MM.1S (cell line): ENCODE measurements around the gene PCNT.

Experiments used
- DNase-seq: peaks from one replicate; pipeline ENCODE4 v3.0.0-alpha.2; 2015
- H2AFZ ChIP-seq: fragments of 300-600 bp; sonication (generic); 2 replicates; pipeline ENCODE4 v1.6.0; 2016; ENCODE audit warnings: antibody characterized with exemption, low read length
- H3F3A ChIP-seq: fragments of 300-600 bp; sonication (generic); 2 replicates; pipeline ENCODE4 v1.6.1; 2016; ENCODE audit warnings: mild to moderate bottlenecking, antibody characterized with exemption, low read length, moderate library complexity, mixed read lengths; ENCODE audit not compliant: insufficient read depth
- H3K27ac ChIP-seq: fragments of 300-600 bp; sonication (generic); 2 replicates; pipeline ENCODE4 v1.5.1; 2016; ENCODE audit warnings: mild to moderate bottlenecking, low read length
- H3K27me3 ChIP-seq: fragments of 300-600 bp; sonication (generic); replicated peaks from 2 replicates; pipeline ENCODE4 v1.6.0; 2016; ENCODE audit warnings: low read length; ENCODE audit not compliant: insufficient read depth
- H3K36me3 ChIP-seq: fragments of 300-600 bp; sonication (generic); replicated peaks from 2 replicates; pipeline ENCODE4 v1.6.1; 2016; ENCODE audit warnings: mild to moderate bottlenecking, low read length, mixed read lengths; ENCODE audit not compliant: insufficient read depth
- H3K4me1 ChIP-seq: fragments of 300-600 bp; sonication (generic); 2 replicates; pipeline ENCODE4 v1.6.1; 2016; ENCODE audit warnings: low read length, mixed read lengths
- H3K4me2 ChIP-seq: fragments of 300-600 bp; sonication (generic); 2 replicates; pipeline ENCODE4 v1.6.0; 2016; ENCODE audit warnings: low read depth, low read length
- H3K4me3 ChIP-seq: fragments of 300-600 bp; sonication (generic); 2 replicates; pipeline ENCODE4 v1.5.1; 2016; ENCODE audit warnings: low read length, mixed read lengths
- H3K79me2 ChIP-seq: fragments of 300-600 bp; sonication (generic); 2 replicates; pipeline ENCODE4 v1.6.1; 2016; ENCODE audit warnings: mixed run types, low read length, mixed read lengths
- H3K9ac ChIP-seq: fragments of 300-600 bp; sonication (generic); 2 replicates; pipeline ENCODE4 v1.6.1; 2016; ENCODE audit warnings: low read length, mixed read lengths
- H3K9me2 ChIP-seq: fragments of 300-600 bp; sonication (generic); replicated peaks from 2 replicates; pipeline ENCODE4 v1.6.1; 2016; ENCODE audit warnings: mild to moderate bottlenecking, low read length, mixed read lengths; ENCODE audit not compliant: insufficient read depth
- H3K9me3 ChIP-seq: fragments of 300-600 bp; sonication (generic); replicated peaks from 2 replicates; pipeline ENCODE4 v1.6.1; 2016; ENCODE audit warnings: mild to moderate bottlenecking, low read length, mixed read lengths; ENCODE audit not compliant: insufficient read depth
- H4K20me1 ChIP-seq: fragments of 300-600 bp; sonication (generic); 2 replicates; pipeline ENCODE4 v1.6.1; 2016; ENCODE audit warnings: mild to moderate bottlenecking, low read length, moderate library complexity, mixed read lengths; ENCODE audit not compliant: insufficient read depth
- CTCF ChIP-seq: fragments of 300-600 bp; sonication (generic); IDR thresholded peaks from 2 replicates; pipeline ENCODE4 v1.5.1; 2016; ENCODE audit warnings: antibody characterized with exemption, low read length, mixed read lengths
- EZH2 ChIP-seq: fragments of 300-600 bp; sonication (generic); optimal IDR thresholded peaks from 2 replicates; pipeline ENCODE3; 2017; ENCODE audit warnings: low read depth, mild to moderate bottlenecking, antibody characterized with exemption, low read length, mixed read lengths
- EZH2phosphoT487 ChIP-seq: fragments of 300-600 bp; sonication (generic); IDR thresholded peaks from 2 replicates; pipeline ENCODE4 v1.6.1; 2018; ENCODE audit warnings: antibody characterized with exemption, low read length

PCNT gene

GRCh38 chr21:46385846-46386733 is 62.1 kb downstream of the PCNT start:
- no peaks in the 10 kb centered on the region for H3K9me2 ChIP-seq
- no peak overlapping the region for H3K27ac ChIP-seq
- no peaks in the 10 kb centered on the region for H3K27me3 ChIP-seq
- H2AFZ ChIP-seq = no peak overlapping the region
- no peak overlapping the region for H3K9ac ChIP-seq
- DNase-seq = no peak
- peaks cover 43% of the 10 kb centered on the region for H3K79me2 ChIP-seq
- no peak overlapping the region for H3K4me3 ChIP-seq
- TF ChIP-seq EZH2 (no peak), CTCF (no peak), EZH2phosphoT487 (no peak)
- H3F3A ChIP-seq = no peaks in the 10 kb centered on the region
- peaks cover 5% of the 10 kb centered on the region; the same call in 1 of the 2 replicates for H3K36me3 ChIP-seq
- no peaks in the 10 kb centered on the region for H3K4me1 ChIP-seq
- no peaks in the 10 kb centered on the region for H3K9me3 ChIP-seq
- no peak overlapping the region for H3K4me2 ChIP-seq
- H4K20me1 ChIP-seq = no peaks in the 10 kb centered on the region

- H3K4me2 ChIP-seq = no peak overlapping the region
- no peaks in the 10 kb centered on the region for H3K4me1 ChIP-seq
- no peak overlapping the region for H3K4me3 ChIP-seq
- no peak overlapping the region for H2AFZ ChIP-seq
- no peak for DNase-seq
- no peaks in the 10 kb centered on the region for H3K9me2 ChIP-seq
- peaks cover 37% of the 10 kb centered on the region for H3K79me2 ChIP-seq
- no peaks in the 10 kb centered on the region for H3K9me3 ChIP-seq
- TF ChIP-seq EZH2 (no peak), CTCF (no peak), EZH2phosphoT487 (no peak)
- H3K27ac ChIP-seq = no peak overlapping the region
- no peaks in the 10 kb centered on the region for H3F3A ChIP-seq
- H4K20me1 ChIP-seq = no peaks in the 10 kb centered on the region
- H3K27me3 ChIP-seq = no peaks in the 10 kb centered on the region
- peaks cover 5% of the 10 kb centered on the region; the same call in 1 of the 2 replicates for H3K36me3 ChIP-seq
- no peak overlapping the region for H3K9ac ChIP-seq
Observed at GRCh38 chr21:46386734-46387088, 62.8 kb downstream of the PCNT start.

- Histone ChIP-seq H3K4me2 (no peak overlapping the region), H4K20me1 (no peaks in the 10 kb centered on the region), H3K4me3 (no peak overlapping the region), H3K4me1 (no peaks in the 10 kb centered on the region), H3F3A (no peaks in the 10 kb centered on the region), H3K27me3 (no peaks in the 10 kb centered on the region), H3K9ac (no peak overlapping the region), H3K9me3 (no peaks in the 10 kb centered on the region), H3K27ac (no peak overlapping the region), H3K36me3 (peaks cover 5% of the 10 kb centered on the region; the same call in 1 of the 2 replicates), H2AFZ (no peak overlapping the region), H3K79me2 (peaks cover 31% of the 10 kb centered on the region), H3K9me2 (no peaks in the 10 kb centered on the region)
- TF ChIP-seq EZH2phosphoT487 = no peak
- no peak for TF ChIP-seq CTCF
- TF ChIP-seq EZH2 = no peak
- no peak for DNase-seq
Observed at GRCh38 chr21:46388206-46388880, 64.4 kb downstream of the PCNT start.
